HepG2 (cell line): ENCODE measurements around the gene PPM1G. TPM values are rescaled to one million over a fixed set of nuclear protein-coding genes. Genes with fewer than 3 reads are reported as not detected.

Experiments used
- CAMTA2 ChIP-seq: sonication (generic); formaldehyde crosslinking; IDR thresholded peaks from 2 replicates; pipeline ENCODE4 v1.4.0; 2020; ENCODE audit warnings: mild to moderate bottlenecking, missing genetic modification reagents, borderline replicate concordance
- HBP1 ChIP-seq: IDR thresholded peaks from 2 replicates; pipeline ENCODE4 v1.6.1; 2016; ENCODE audit warnings: low read depth, control low read depth
- IRF2 ChIP-seq: IDR thresholded peaks from 2 replicates; pipeline ENCODE4 v1.6.1; 2018; ENCODE audit warnings: missing genetic modification reagents, missing compliant biosample characterization
- NFKBIZ ChIP-seq: IDR thresholded peaks from 2 replicates; pipeline ENCODE4 v1.6.1; 2018; ENCODE audit warnings: missing genetic modification reagents, missing compliant biosample characterization
- SIX1 ChIP-seq: sonication (generic); formaldehyde crosslinking; IDR thresholded peaks from 2 replicates; pipeline ENCODE4 v1.4.0; 2020; ENCODE audit warnings: missing genetic modification reagents, borderline replicate concordance
- TCF12 ChIP-seq, 2 experiments: fragments of 450-650 bp in 1 of 2; sonication (generic) in 1 of 2; formaldehyde crosslinking in 1 of 2; IDR thresholded peaks; 2 replicates each; pipeline versions ENCODE4 v1.6.1 to v1.8.0; 2017 to 2022; ENCODE audit warnings: antibody characterized with exemption in 1 of 2, mild to moderate bottlenecking in 1 of 2, missing genetic modification reagents in 1 of 2, moderate library complexity in 1 of 2
- ZEB1 ChIP-seq: IDR thresholded peaks from 2 replicates; pipeline ENCODE4 v1.6.1; 2012; ENCODE audit warnings: mild to moderate bottlenecking, low read depth, inconsistent platforms; ENCODE audit not compliant: insufficient replicate concordance
- ZFAT ChIP-seq: sonication (generic); formaldehyde crosslinking; conservative IDR thresholded peaks from 2 replicates; pipeline ENCODE4 v1.8.1; 2023; ENCODE audit warnings: missing genetic modification reagents, inconsistent platforms
- ZFP36L1 ChIP-seq: sonication (generic); formaldehyde crosslinking; IDR thresholded peaks from 2 replicates; pipeline ENCODE4 v1.8.0; 2022; ENCODE audit warnings: mild to moderate bottlenecking, missing genetic modification reagents, moderate library complexity
- ZNF18 ChIP-seq: sonication (generic); formaldehyde crosslinking; IDR thresholded peaks from 2 replicates; pipeline ENCODE4 v1.8.0; 2022; ENCODE audit warnings: mild to moderate bottlenecking, missing genetic modification reagents; ENCODE audit not compliant: insufficient replicate concordance
- ZNF234 ChIP-seq: sonication (generic); formaldehyde crosslinking; conservative IDR thresholded peaks from 2 replicates; pipeline ENCODE4 v1.5.1; 2020; ENCODE audit warnings: mild to moderate bottlenecking, missing genetic modification reagents
- ZNF430 ChIP-seq: sonication (generic); formaldehyde crosslinking; IDR thresholded peaks from 2 replicates; pipeline ENCODE4 v1.9.0; 2021; ENCODE audit warnings: mild to moderate bottlenecking, missing genetic modification reagents
- ZNF547 ChIP-seq: sonication (generic); formaldehyde crosslinking; IDR thresholded peaks from 2 replicates; pipeline ENCODE4 v1.5.1; 2020; ENCODE audit warnings: mild to moderate bottlenecking, missing genetic modification reagents
- ZNF792 ChIP-seq: IDR thresholded peaks from 2 replicates; pipeline ENCODE4 v1.6.1; 2016
- ZNF816 ChIP-seq: sonication (generic); formaldehyde crosslinking; IDR thresholded peaks from 2 replicates; pipeline ENCODE4 v1.8.0; 2022; ENCODE audit warnings: missing genetic modification reagents, mild to moderate bottlenecking, borderline replicate concordance
- ZNF839 ChIP-seq: sonication (generic); formaldehyde crosslinking; IDR thresholded peaks from 2 replicates; pipeline ENCODE4 v1.4.0; 2020; ENCODE audit warnings: missing genetic modification reagents, mild to moderate bottlenecking, borderline replicate concordance
- ZSCAN31 ChIP-seq: sonication (generic); formaldehyde crosslinking; IDR thresholded peaks from 2 replicates; pipeline ENCODE4 v1.5.0; 2020; ENCODE audit warnings: low read depth, mild to moderate bottlenecking, missing genetic modification reagents
- polyA plus RNA-seq, 8 experiments: library from polyadenylated mRNA; depleted of rRNA in 3 of 8; stranded (reverse) in 7 of 8; unstranded in 1 of 8; fragments of >200 nt; fragmentation: Illumina TruSeq in 4 of 8; extraction: Trizol in 4 of 8; gene quantifications; 2 replicates each; pipeline versions ENCODE4 v1.2.1 to v1.2.3, GENCODE V29; 2011 to 2016; ENCODE audit warnings: low read depth in 4 of 8, missing spikeins in 1 of 8, mixed read lengths in 1 of 8; ENCODE audit not compliant: insufficient read depth in 1 of 8
- total RNA-seq, 5 experiments: library from RNA; depleted of rRNA; stranded (reverse); fragments of >200 nt; fragmentation: Illumina TruSeq; extraction: Trizol; gene quantifications; 2 replicates each; pipeline ENCODE4 v1.2.3, GENCODE V29; 2016; ENCODE audit warnings: low read depth in 1 of 5
- TF ChIP-seq, protein P1 (sequence below): sonication (generic); formaldehyde crosslinking; IDR thresholded peaks from 2 replicates; pipeline ENCODE4 v1.5.1; 2020; ENCODE audit warnings: mild to moderate bottlenecking, missing genetic modification reagents, moderate library complexity
- TF ChIP-seq, protein P2 (sequence below): sonication (generic); formaldehyde crosslinking; IDR thresholded peaks from 2 replicates; pipeline ENCODE4 v1.4.0; 2020; ENCODE audit warnings: mild to moderate bottlenecking, missing genetic modification reagents, borderline replicate concordance
- TF ChIP-seq, protein P3 (sequence below): sonication (generic); formaldehyde crosslinking; IDR thresholded peaks from 2 replicates; pipeline ENCODE4 v1.4.0; 2020; ENCODE audit warnings: mild to moderate bottlenecking, missing genetic modification reagents

The PPM1G gene
- total and polyA plus RNA-seq, 2 of the 13 experiments (the other 11 are each of a cell fraction or from before 2014, with no cell fraction given): 58.2 to 213 TPM

DNA sequence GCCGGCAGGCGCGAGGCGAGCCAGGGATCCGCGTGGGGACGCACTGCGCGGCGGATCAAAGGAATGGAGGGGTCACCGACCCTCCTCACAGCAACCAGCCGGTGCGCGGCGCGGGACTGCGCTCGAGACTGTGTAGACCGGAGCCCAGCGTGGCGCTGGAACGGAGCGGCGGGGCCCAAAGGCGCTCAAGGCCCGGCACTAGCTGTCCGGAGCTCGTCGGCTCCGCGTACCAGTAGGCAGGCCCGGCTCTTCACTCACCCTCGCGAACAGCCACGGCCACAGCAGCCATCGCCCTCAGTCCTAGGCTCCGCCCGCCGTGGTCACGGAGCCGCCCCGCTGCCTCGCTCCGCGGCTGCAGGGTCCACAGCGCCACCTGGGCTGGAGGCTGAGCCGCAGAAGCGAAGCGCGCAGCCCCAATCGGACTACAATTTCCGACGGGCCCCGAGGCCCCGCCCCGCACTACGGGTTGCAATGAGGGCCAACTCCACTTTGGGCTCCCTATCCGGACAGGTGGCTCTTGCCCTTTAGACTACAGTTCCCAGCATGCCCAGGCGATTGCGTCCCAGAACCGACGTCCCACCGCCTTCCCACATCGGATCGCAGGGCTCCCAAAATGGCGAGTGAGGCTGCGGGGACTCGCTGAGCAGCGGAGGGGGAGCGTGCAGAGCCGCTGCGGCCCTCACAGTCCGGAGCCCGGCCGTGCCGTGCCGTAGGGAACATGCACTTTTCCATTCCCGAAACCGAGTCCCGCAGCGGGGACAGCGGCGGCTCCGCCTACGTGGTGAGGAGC lies 39.2 kb downstream of the PPM1G start, which contains the start of the genes EIF2B4 and SNX17 (continued):
- TF ChIP-seq, protein P1, sequence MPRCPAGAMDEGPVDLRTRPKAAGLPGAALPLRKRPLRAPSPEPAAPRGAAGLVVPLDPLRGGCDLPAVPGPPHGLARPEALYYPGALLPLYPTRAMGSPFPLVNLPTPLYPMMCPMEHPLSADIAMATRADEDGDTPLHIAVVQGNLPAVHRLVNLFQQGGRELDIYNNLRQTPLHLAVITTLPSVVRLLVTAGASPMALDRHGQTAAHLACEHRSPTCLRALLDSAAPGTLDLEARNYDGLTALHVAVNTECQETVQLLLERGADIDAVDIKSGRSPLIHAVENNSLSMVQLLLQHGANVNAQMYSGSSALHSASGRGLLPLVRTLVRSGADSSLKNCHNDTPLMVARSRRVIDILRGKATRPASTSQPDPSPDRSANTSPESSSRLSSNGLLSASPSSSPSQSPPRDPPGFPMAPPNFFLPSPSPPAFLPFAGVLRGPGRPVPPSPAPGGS (CRISPR knock-in tag): peak; percentile 86
- TF ChIP-seq SIX1: no peak; the same call in 1 of the 2 replicates
- no peak for TF ChIP-seq TCF12 (IDR thresholded peaks at IDR 0.05)
- TF ChIP-seq TCF12 (CRISPR knock-in tag; IDR thresholded peaks at IDR 0.05): peak; percentile 83
- no peak for TF ChIP-seq ZFP36L1 (CRISPR knock-in tag)
- peak; percentile 98 for TF ChIP-seq ZNF547 (CRISPR knock-in tag)
- peak; percentile 98; the same call in 1 of the 2 replicates for TF ChIP-seq ZSCAN31 (CRISPR knock-in tag)
- peak; percentile 86; the same call in 1 of the 2 replicates for TF ChIP-seq ZNF816 (CRISPR knock-in tag)
- TF ChIP-seq ZNF792 (CRISPR knock-in tag): peak; percentile 89
- TF ChIP-seq, protein P2, sequence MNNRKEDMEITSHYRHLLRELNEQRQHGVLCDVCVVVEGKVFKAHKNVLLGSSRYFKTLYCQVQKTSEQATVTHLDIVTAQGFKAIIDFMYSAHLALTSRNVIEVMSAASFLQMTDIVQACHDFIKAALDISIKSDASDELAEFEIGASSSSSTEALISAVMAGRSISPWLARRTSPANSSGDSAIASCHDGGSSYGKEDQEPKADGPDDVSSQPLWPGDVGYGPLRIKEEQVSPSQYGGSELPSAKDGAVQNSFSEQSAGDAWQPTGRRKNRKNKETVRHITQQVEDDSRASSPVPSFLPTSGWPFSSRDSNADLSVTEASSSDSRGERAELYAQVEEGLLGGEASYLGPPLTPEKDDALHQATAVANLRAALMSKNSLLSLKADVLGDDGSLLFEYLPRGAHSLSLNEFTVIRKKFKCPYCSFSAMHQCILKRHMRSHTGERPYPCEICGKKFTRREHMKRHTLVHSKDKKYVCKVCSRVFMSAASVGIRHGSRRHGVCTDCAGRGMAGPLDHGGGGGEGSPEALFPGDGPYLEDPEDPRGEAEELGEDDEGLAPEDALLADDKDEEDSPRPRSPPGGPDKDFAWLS: peak; percentile 80; the same call in 1 of the 2 replicates
- no peak; the same call in 1 of the 2 replicates for TF ChIP-seq ZNF234 (CRISPR knock-in tag)
- TF ChIP-seq ZNF430 (CRISPR knock-in tag): peak; percentile 92
- TF ChIP-seq IRF2: peak; percentile 99
- peak; percentile 66 for TF ChIP-seq ZEB1
- no peak; the same call in 1 of the 2 replicates for TF ChIP-seq NFKBIZ (CRISPR knock-in tag)
- TF ChIP-seq ZNF18: peak; percentile 16
- peak; percentile 87 for TF ChIP-seq HBP1 (CRISPR knock-in tag)
- TF ChIP-seq CAMTA2 (CRISPR knock-in tag): peak; percentile 78; the same call in 1 of the 2 replicates
- TF ChIP-seq ZFAT (CRISPR knock-in tag): peak; percentile 82; the same call in 1 of the 2 replicates
- TF ChIP-seq ZNF839: peak; percentile 59; the same call in 1 of the 2 replicates
- TF ChIP-seq, protein P3, sequence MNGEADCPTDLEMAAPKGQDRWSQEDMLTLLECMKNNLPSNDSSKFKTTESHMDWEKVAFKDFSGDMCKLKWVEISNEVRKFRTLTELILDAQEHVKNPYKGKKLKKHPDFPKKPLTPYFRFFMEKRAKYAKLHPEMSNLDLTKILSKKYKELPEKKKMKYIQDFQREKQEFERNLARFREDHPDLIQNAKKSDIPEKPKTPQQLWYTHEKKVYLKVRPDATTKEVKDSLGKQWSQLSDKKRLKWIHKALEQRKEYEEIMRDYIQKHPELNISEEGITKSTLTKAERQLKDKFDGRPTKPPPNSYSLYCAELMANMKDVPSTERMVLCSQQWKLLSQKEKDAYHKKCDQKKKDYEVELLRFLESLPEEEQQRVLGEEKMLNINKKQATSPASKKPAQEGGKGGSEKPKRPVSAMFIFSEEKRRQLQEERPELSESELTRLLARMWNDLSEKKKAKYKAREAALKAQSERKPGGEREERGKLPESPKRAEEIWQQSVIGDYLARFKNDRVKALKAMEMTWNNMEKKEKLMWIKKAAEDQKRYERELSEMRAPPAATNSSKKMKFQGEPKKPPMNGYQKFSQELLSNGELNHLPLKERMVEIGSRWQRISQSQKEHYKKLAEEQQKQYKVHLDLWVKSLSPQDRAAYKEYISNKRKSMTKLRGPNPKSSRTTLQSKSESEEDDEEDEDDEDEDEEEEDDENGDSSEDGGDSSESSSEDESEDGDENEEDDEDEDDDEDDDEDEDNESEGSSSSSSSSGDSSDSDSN (CRISPR knock-in tag): peak; percentile 99
